ENCODE results near the gene EPB41L4B.
"Not testable (repeated sequence)": the region's sequence is repeated elsewhere in the genome, so short reads cannot be mapped to it uniquely, and the experiment has no call there.

Gene EPB41L4B

GRCh38 chr9:109346904-109347303, 26.0 kb upstream of the EPB41L4B start:
- peaks cover 13% of the 10 kb centered on the region; the same call in 1 of the 2 replicates for H3K4me1 ChIP-seq (ENCODE audit: low read length)
- no peaks in the 10 kb centered on the region for H3K36me3 ChIP-seq (replicated peaks; ENCODE audit: low read depth, low read length)
- H4K20me1 ChIP-seq (ENCODE audit: insufficient read depth, low read length): no peaks in the 10 kb centered on the region
- H3K27me3 ChIP-seq (ENCODE audit: low read depth, low read length): peaks cover 27% of the 10 kb centered on the region
- no peak overlapping the region for H3K4me3 ChIP-seq (ENCODE audit: low read length)
- H3K27ac ChIP-seq (ENCODE audit: low read length): no peak overlapping the region
- H3K79me2 ChIP-seq (ENCODE audit: low read length): no peaks in the 10 kb centered on the region
- no peak for TF ChIP-seq CTCF (IDR thresholded peaks at IDR 0.05; ENCODE audit: low read depth, low read length)
- no peak for TF ChIP-seq EZH2phosphoT487 (IDR thresholded peaks at IDR 0.05; ENCODE audit: low read depth)
- H2AFZ ChIP-seq (ENCODE audit: low read depth, low read length): no peak overlapping the region
- no peaks in the 10 kb centered on the region for H3K9me3 ChIP-seq (ENCODE audit: insufficient read depth, low read length)
- H3K4me2 ChIP-seq (ENCODE audit: low read length): no peak overlapping the region
- H3K9ac ChIP-seq (ENCODE audit: low read length): no peak overlapping the region

GRCh38 chr9:109344866-109345265, 24.0 kb upstream of the EPB41L4B start:
- H3K27ac ChIP-seq (ENCODE audit: low read length): no peak overlapping the region

DNA sequence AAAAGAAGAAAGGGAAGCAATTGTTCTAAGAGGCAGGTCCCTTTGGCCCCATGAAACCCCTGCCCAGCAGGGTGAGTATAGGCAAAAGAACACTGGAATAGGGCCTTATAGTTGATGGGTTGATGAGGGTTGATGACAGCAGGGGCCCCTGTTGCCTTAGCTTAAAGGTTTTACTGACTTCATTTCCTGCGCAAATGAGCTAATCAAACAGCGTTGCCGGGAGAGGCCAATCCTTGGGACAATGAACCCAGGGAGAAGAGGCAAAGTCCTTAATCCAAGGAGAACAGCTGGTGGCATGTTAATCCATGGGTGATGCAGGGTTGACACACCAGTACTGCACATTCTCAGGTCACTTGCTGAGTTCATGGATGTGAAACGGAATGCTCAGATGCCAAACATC, 22.0 kb upstream of the EPB41L4B start:
- Histone ChIP-seq H3K79me2 (ENCODE audit: low read length) (no peaks in the 10 kb centered on the region), H4K20me1 (ENCODE audit: insufficient read depth, low read length) (no peaks in the 10 kb centered on the region), H3K27ac (ENCODE audit: low read length) (no peak overlapping the region), H3K4me2 (ENCODE audit: low read length) (no peak overlapping the region), H3K27me3 (ENCODE audit: low read depth, low read length) (peaks cover 13% of the 10 kb centered on the region), H3K9ac (ENCODE audit: low read length) (no peak overlapping the region), H3K4me1 (ENCODE audit: low read length) (0 out of 2 replicates have a peak, but pooled peaks cover 5% of the 10 kb centered on the region), H3K36me3 (replicated peaks; ENCODE audit: low read depth, low read length) (no peaks in the 10 kb centered on the region), H3K4me3 (ENCODE audit: low read length) (no peak overlapping the region), H3K9me3 (ENCODE audit: insufficient read depth, low read length) (no peaks in the 10 kb centered on the region), H2AFZ (ENCODE audit: low read depth, low read length) (no peak overlapping the region)
- TF ChIP-seq CTCF (IDR thresholded peaks at IDR 0.05; ENCODE audit: low read depth, low read length) (no peak), EZH2phosphoT487 (IDR thresholded peaks at IDR 0.05; ENCODE audit: low read depth) (no peak)

More at GRCh38 chr9:109344866-109345265, 24.0 kb upstream of the EPB41L4B start:
- H2AFZ ChIP-seq (ENCODE audit: low read depth, low read length): no peak overlapping the region
- no peaks in the 10 kb centered on the region for H4K20me1 ChIP-seq (ENCODE audit: insufficient read depth, low read length)
- no peak overlapping the region for H3K9ac ChIP-seq (ENCODE audit: low read length)
- no peaks in the 10 kb centered on the region for H3K79me2 ChIP-seq (ENCODE audit: low read length)
- no peak overlapping the region for H3K4me2 ChIP-seq (ENCODE audit: low read length)
- 0 out of 2 replicates have a peak, but pooled peaks cover 5% of the 10 kb centered on the region for H3K4me1 ChIP-seq (ENCODE audit: low read length)
- H3K36me3 ChIP-seq (replicated peaks; ENCODE audit: low read depth, low read length): no peaks in the 10 kb centered on the region
- H3K27me3 ChIP-seq (ENCODE audit: low read depth, low read length): peaks cover 27% of the 10 kb centered on the region
- TF ChIP-seq EZH2phosphoT487 (IDR thresholded peaks at IDR 0.05; ENCODE audit: low read depth): no peak
- TF ChIP-seq CTCF (IDR thresholded peaks at IDR 0.05; ENCODE audit: low read depth, low read length): no peak
- no peaks in the 10 kb centered on the region for H3K9me3 ChIP-seq (ENCODE audit: insufficient read depth, low read length)
- no peak overlapping the region for H3K4me3 ChIP-seq (ENCODE audit: low read length)

DNA sequence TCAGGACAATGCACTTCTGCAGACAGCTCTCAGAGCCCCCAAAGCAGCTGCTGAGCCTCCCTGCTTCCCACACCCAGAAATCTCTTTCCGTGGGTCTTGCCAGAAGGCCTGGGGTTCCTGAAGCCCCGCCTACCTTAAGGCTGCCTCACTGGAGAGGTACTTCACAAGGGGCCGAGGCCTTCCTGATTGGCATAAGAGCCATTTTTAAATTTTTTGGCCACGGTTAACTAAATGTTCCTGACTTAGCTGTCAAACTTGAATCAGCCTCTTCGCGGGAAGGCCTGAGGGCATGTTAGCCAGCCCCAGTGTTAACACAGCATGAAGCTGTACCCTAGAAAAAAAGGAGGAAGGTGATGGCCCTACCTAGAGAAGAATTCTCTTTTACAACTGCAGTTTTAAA, 20.7 kb upstream of the EPB41L4B start:
- Histone ChIP-seq H3K27ac (ENCODE audit: low read length) (no peak overlapping the region), H3K27me3 (ENCODE audit: low read depth, low read length) (no peaks in the 10 kb centered on the region), H3K4me1 (ENCODE audit: low read length) (0 out of 2 replicates have a peak, but pooled peaks cover 5% of the 10 kb centered on the region), H4K20me1 (ENCODE audit: insufficient read depth, low read length) (no peaks in the 10 kb centered on the region), H2AFZ (ENCODE audit: low read depth, low read length) (no peak overlapping the region), H3K9ac (ENCODE audit: low read length) (no peak overlapping the region), H3K9me3 (ENCODE audit: insufficient read depth, low read length) (no peaks in the 10 kb centered on the region), H3K4me2 (ENCODE audit: low read length) (no peak overlapping the region), H3K36me3 (replicated peaks; ENCODE audit: low read depth, low read length) (no peaks in the 10 kb centered on the region), H3K4me3 (ENCODE audit: low read length) (no peak overlapping the region), H3K79me2 (ENCODE audit: low read length) (no peaks in the 10 kb centered on the region)
- no peak for TF ChIP-seq EZH2phosphoT487 (IDR thresholded peaks at IDR 0.05; ENCODE audit: low read depth)
- no peak for TF ChIP-seq CTCF (IDR thresholded peaks at IDR 0.05; ENCODE audit: low read depth, low read length)

DNA sequence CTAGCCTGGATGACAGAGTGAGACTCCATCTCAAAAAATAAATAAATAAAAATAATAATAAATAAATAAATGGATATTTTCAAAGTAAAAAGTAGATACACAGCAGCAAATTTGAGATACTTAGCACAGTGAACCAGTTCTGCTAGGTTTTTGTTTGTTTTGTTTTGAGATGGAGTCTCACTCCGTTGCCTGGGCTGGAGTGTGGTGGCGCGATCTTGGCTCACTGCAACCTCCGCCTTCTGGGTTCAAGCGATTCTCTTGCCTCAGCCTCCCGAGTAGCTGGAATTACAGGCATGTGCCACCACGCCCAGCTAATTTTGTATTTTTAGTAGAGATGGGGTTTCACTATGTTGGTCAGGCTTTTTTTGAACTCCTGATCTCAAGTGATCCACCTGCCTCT, 20.1 kb upstream of the EPB41L4B start:
- H3K9me3 ChIP-seq (ENCODE audit: insufficient read depth, low read length); H3K4me2 ChIP-seq (ENCODE audit: low read length); H3K4me1 ChIP-seq (ENCODE audit: low read length); H3K27ac ChIP-seq (ENCODE audit: low read length); H3K9ac ChIP-seq (ENCODE audit: low read length); H2AFZ ChIP-seq (ENCODE audit: low read depth, low read length); H4K20me1 ChIP-seq (ENCODE audit: insufficient read depth, low read length); H3K79me2 ChIP-seq (ENCODE audit: low read length); H3K27me3 ChIP-seq (ENCODE audit: low read depth, low read length); H3K4me3 ChIP-seq (ENCODE audit: low read length); H3K36me3 ChIP-seq (replicated peaks; ENCODE audit: low read depth, low read length): not testable (repeated sequence)
